Left ventricle myocardium inferior (tissue), 1 donor: Measurements from ENCODE around the gene TMEM9. TPM values are rescaled to one million over a fixed set of nuclear protein-coding genes. Genes with fewer than 3 reads are reported as not detected.
A peak's percentile ranks its signal among the peaks of the same experiment; 100 is the strongest.

ENCODE experiments used
- DNase-seq: peaks from one replicate; pipeline ENCODE4 v3.0.0-alpha.2; 2020
- H3K27ac ChIP-seq: fragments of 200-600 bp; replicated peaks from 2 replicates; pipeline ENCODE4 v1.8.0; 2021
- H3K27me3 ChIP-seq: fragments of 200-600 bp; 2 replicates; pipeline ENCODE4 v1.8.0; 2021; ENCODE audit warnings: low read depth
- H3K36me3 ChIP-seq: fragments of 200-600 bp; 2 replicates; pipeline ENCODE4 v1.8.0; 2021
- H3K4me1 ChIP-seq: fragments of 200-600 bp; 2 replicates; pipeline ENCODE4 v1.8.0; 2021
- H3K4me3 ChIP-seq: fragments of 200-600 bp; 2 replicates; pipeline ENCODE4 v1.8.0; 2021; ENCODE audit warnings: mild to moderate bottlenecking, moderate library complexity
- H3K9me3 ChIP-seq: fragments of 200-600 bp; replicated peaks from 2 replicates; pipeline ENCODE4 v1.8.0; 2021
- intact Hi-C: fragments of 100-400 bp; cut with micrococcal nuclease; formaldehyde crosslinking; loops from one replicate; pipeline ENCODE4 v1.11.0; 2022
- total RNA-seq: library from RNA; stranded (reverse); fragmentation: NEBNext Ultra II Directional; extraction: Animal tissue kit (Norgen Biotek cat#: 25700); gene quantifications from one replicate; pipeline ENCODE4 v1.2.1, GENCODE V29; 2021
- TF ChIP-seq, protein P1 (sequence below): fragments of 200-600 bp; IDR thresholded peaks from 2 replicates; pipeline ENCODE4 v1.8.0; 2021; ENCODE audit warnings: antibody characterized with exemption, mild to moderate bottlenecking, borderline replicate concordance
- donor health status: DM: no; HTN: yes; CAD: no; lungs with severe emphysema.

Gene TMEM9
- total RNA-seq, 1 donor from 2014 or later, result 25.3 TPM

DNA sequence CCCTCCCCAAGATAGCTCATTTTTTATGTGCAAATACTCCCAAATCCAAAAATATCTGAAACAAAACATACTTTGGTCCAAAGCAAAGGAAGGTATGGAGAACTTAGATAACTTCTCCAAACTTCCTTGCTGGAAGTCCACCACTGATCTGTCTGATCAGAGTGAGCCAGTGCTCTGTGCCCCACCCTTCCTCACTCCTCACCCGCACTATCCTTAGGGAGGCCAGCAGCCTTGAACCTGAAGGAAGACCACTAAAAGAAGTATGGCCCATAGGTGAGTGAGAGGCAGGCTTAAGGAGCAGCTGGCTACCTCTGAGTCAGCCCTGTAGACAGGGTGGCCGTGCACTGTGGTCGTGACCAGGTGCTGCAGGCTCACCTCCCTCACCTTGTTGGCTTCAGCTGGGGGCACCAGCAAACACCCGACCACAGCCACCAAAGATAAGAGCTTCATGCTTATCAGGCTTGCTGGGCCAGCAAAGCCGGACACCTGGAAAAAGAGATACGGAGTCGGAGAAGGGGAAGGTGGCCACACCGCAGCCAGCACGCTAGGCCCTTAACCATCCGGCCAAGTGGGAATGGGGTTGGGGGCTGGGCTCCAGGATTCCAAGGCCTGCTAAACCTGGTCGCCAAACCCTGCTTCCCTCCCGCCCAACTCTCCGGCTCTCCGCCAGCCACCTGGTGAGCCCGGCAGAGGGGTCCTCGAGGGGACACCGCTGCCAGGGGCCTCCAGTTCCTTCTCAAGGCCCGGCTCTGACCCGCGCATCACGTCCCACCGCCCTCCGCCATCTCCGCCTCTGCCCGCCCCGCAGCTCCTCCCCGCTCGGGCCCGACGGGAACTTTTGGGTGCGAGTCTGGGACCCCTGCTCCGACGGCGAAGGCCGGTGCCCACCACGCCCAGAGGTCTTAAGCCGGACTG is 543 bp downstream of the TMEM9 start:
- intact Hi-C loops, result no loop called here
- Histone ChIP-seq H3K27ac (peak overlapping the region; percentile 69), H3K4me1 (peaks cover 26% of the 10 kb centered on the region)

GRCh38 chr1:201149400-201149799 is 4.9 kb downstream of the TMEM9 start:
- Histone ChIP-seq H3K27ac (no peak overlapping the region), H3K36me3 (peaks cover 54% of the 10 kb centered on the region), H3K4me3 (no peak overlapping the region), H3K9me3 (no peaks in the 10 kb centered on the region), H3K27me3 (no peaks in the 10 kb centered on the region), H3K4me1 (peaks cover 17% of the 10 kb centered on the region)
- intact Hi-C loops, result no loop called here
- no peak for DNase-seq
- TF ChIP-seq, protein P1, sequence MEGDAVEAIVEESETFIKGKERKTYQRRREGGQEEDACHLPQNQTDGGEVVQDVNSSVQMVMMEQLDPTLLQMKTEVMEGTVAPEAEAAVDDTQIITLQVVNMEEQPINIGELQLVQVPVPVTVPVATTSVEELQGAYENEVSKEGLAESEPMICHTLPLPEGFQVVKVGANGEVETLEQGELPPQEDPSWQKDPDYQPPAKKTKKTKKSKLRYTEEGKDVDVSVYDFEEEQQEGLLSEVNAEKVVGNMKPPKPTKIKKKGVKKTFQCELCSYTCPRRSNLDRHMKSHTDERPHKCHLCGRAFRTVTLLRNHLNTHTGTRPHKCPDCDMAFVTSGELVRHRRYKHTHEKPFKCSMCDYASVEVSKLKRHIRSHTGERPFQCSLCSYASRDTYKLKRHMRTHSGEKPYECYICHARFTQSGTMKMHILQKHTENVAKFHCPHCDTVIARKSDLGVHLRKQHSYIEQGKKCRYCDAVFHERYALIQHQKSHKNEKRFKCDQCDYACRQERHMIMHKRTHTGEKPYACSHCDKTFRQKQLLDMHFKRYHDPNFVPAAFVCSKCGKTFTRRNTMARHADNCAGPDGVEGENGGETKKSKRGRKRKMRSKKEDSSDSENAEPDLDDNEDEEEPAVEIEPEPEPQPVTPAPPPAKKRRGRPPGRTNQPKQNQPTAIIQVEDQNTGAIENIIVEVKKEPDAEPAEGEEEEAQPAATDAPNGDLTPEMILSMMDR, result peak; percentile 40

More for the DNA sequence above, 543 bp downstream of the TMEM9 start:
- peak overlapping the region; percentile 85 for H3K4me3 ChIP-seq
- no peaks in the 10 kb centered on the region for H3K27me3 ChIP-seq
- TF ChIP-seq, protein P1, result no peak
- peaks cover 25% of the 10 kb centered on the region for H3K36me3 ChIP-seq
- DNase-seq, result no peak
- H3K9me3 ChIP-seq, result no peaks in the 10 kb centered on the region

GRCh38 chr1:201147396-201148015 is 6.8 kb downstream of the TMEM9 start:
- no peak for DNase-seq
- Histone ChIP-seq H3K27me3 (no peaks in the 10 kb centered on the region), H3K9me3 (no peaks in the 10 kb centered on the region), H3K36me3 (peaks cover 73% of the 10 kb centered on the region), H3K4me1 (no peaks in the 10 kb centered on the region), H3K4me3 (no peak overlapping the region), H3K27ac (no peak overlapping the region)
- TF ChIP-seq, protein P1, result no peak
- intact Hi-C loops, result no loop called here

- no peaks in the 10 kb centered on the region for H3K27me3 ChIP-seq
- TF ChIP-seq, protein P1, result no peak
- H3K9me3 ChIP-seq, result no peaks in the 10 kb centered on the region
- peaks cover 3% of the 10 kb centered on the region for H3K4me1 ChIP-seq
- H3K36me3 ChIP-seq, result peaks cover 79% of the 10 kb centered on the region
- no peak overlapping the region for H3K4me3 ChIP-seq
- H3K27ac ChIP-seq, result no peak overlapping the region
- DNase-seq, result no peak
- intact Hi-C loops, result no loop called here
Measured at GRCh38 chr1:201146626-201147390, 7.5 kb downstream of the TMEM9 start.

DNA sequence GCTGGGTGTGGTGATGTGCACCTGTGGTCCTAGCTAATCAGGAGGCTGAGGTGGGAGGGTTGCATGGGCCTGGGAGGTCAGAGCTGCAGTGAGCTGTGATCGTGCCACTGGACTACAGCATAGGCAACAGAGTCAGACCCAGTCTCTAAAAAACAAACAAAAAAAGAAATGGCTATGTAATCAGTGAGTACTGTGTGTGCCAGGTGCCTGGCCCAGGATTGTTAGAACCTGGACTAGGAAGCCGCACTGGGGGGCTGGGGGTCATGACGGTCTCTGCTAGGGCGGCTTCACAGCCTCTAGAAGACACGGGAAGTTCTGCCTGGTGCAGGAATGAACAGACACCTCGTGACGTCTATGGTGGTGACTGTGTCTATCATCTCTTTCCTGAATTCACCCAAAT is 8.5 kb downstream of the TMEM9 start:
- Histone ChIP-seq H3K27me3 (no peaks in the 10 kb centered on the region), H3K4me3 (no peak overlapping the region), H3K27ac (no peak overlapping the region), H3K36me3 (peaks cover 79% of the 10 kb centered on the region), H3K4me1 (peaks cover 4% of the 10 kb centered on the region), H3K9me3 (no peaks in the 10 kb centered on the region)
- intact Hi-C loops, result no loop called here
- DNase-seq, result no peak
- TF ChIP-seq, protein P1, result no peak
